ENCODE results near the gene RGS4.

Gene RGS4

GRCh38 chr1:163069142-163069541, at the start of gene RGS4:
TSS of gene RGS4 (plus strand) at chr1:163069361. CDS start at chr1:163069485, 124 bp downstream.
- no peak for DNase-seq (ENCODE audit: low read depth)

DNA sequence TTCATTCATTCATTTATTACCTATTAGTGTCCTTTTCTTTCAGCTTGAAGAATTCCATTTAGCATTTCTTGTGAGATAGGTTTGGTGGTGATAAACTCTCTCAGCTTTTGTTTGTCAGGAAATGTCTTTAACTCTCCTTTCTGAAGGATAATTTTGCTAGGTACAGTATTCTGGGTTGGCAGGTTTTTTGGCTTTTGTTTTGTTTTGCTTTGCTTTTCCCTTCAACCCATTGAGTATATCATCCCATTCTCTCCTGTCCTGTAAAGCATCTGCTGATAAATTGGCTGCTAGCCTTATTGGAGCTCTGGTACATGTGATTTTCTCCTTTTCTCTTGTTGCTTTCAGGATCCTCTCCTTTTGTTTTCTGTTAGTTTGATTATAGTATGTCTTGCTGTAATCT, 47.0 kb upstream of the RGS4 start:
- no peak for DNase-seq (ENCODE audit: low read depth)

DNA sequence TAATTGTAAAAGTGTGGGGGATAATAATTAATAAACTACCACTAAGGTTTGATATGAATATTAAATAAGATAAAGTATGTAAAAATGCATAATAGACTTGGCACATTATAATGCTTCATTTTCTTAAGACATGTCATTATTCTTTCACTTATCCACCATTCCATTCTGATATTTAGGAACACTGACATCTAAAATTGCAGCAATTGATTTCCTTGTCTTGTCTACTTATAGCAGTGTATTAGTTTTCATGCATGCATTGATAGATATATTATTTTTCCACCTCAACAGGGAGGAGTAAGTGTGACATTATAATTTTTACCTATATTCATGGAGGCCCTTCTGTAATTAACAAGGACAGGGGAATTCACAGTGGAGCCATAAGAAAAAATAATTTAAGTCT, 41.6 kb upstream of the RGS4 start:
- no peak for DNase-seq (ENCODE audit: low read depth)

GRCh38 chr1:163029901-163030300, 39.3 kb upstream of the RGS4 start:
- no peak for DNase-seq (ENCODE audit: low read depth)

GRCh38 chr1:163035446-163036249, 33.5 kb upstream of the RGS4 start:
- no peak for DNase-seq (ENCODE audit: low read depth)

GRCh38 chr1:163036671-163037070, 32.5 kb upstream of the RGS4 start:
- no peak for DNase-seq (ENCODE audit: low read depth)

GRCh38 chr1:163038928-163039706, 30.0 kb upstream of the RGS4 start:
- no peak for DNase-seq (ENCODE audit: low read depth)

DNA sequence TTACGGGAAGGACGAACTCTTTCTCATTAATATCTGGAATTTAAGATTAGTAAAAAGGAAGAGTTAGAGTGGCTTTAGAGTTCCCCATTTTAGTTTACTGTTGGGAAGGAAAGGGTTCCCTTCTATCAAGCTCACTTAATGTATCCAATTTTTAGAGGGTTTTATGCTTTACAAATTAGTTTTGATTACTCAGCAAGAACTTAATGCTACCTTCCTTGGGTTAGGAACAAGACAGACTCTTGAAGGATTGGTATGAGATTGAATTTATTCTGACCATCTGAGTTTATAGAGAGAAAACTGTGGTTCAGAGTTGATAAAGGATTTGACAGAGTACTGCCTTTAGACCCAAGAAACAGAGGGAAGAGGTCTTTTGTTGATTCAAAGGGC, 29.5 kb upstream of the RGS4 start:
- DNase-seq (ENCODE audit: low read depth) = no peak

- DNase-seq (ENCODE audit: low read depth) = no peak
Observed at GRCh38 chr1:163046071-163046470, 23.1 kb upstream of the RGS4 start.

DNA sequence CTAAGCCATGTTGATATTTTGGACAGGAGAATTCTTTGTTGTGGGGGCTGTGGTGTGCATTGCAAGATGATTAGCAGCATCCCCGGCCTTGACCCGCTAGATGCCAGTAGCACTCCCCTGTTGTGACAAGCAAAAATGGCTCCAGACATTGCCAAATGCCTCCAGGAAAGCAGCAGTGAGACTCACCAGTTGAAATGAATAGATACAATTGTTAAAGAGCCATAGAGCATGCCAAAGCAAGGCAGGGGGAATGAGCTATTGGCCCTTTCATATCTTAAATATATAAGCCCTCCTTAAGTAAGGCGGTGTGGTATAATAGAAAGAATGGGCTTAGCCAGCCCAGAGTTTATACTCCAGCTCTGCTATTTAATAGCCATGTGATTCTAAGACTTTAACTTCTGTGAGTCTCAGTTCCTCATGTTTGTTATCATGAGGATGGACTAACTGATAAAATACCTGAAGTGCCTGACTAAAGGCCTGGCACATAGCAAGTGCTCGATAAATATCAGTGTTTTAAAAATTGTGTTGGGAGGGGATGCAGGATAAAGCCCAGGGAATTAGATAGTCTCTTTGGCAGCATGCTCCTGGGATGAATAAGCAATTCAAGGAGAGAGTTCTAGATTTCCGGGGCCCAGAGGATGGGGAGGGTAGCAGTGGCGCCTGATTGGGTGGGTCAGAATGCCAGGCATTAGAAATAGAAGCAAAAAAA, 21.1 kb upstream of the RGS4 start:
- no peak for DNase-seq (ENCODE audit: low read depth)

GRCh38 chr1:163048869-163049268, 20.3 kb upstream of the RGS4 start:
- DNase-seq (ENCODE audit: low read depth) = no peak

- DNase-seq (ENCODE audit: low read depth) = no peak
Observed at GRCh38 chr1:163049296-163049695, 19.9 kb upstream of the RGS4 start.

- DNase-seq (ENCODE audit: low read depth) = no peak
Observed at GRCh38 chr1:163050496-163050895, 18.7 kb upstream of the RGS4 start.

DNA sequence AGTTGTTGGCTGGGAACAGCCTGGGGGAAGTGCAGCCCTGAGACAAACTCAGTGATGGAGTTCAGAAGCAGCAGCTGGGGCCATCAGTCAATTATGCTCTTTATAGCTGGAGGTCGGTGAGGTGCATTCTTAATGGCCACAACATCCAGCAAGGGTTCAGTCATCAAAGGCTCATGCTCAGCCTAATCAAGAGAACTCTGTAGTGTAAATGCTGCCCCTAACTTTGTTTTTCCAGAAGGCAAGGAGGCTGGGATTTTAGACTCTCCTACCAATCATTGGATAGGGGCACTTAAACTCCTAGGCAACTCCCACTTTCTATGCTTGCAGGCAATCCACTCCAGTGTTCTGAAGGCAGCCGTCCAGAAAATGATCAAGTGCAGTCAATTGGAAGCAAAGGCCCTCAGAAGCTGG, 15.0 kb upstream of the RGS4 start:
- no peak for DNase-seq (ENCODE audit: low read depth)

DNA sequence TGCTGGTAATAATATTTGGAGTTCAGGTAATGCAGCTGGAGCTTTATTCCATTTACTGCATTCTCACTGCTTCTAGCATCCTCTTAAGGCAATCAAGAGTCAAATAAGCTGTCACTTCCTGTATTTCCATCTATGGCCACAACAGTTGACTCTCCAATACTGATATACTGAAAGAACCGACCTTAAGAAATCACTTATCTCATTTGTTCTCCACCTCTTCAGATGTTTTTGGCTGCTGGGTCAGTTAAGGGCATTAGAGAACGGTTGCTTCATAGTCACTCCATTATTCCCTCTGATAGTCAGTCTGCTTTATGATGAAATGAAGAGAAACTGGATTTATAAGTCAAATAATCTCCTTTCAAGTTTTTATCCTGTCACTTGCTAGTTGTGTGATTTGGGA, 14.2 kb upstream of the RGS4 start:
- no peak for DNase-seq (ENCODE audit: low read depth)

GRCh38 chr1:163055531-163055930, 13.6 kb upstream of the RGS4 start:
- DNase-seq (ENCODE audit: low read depth) = no peak

- no peak for DNase-seq (ENCODE audit: low read depth)
Observed at GRCh38 chr1:163056831-163057230, 12.3 kb upstream of the RGS4 start.

DNA sequence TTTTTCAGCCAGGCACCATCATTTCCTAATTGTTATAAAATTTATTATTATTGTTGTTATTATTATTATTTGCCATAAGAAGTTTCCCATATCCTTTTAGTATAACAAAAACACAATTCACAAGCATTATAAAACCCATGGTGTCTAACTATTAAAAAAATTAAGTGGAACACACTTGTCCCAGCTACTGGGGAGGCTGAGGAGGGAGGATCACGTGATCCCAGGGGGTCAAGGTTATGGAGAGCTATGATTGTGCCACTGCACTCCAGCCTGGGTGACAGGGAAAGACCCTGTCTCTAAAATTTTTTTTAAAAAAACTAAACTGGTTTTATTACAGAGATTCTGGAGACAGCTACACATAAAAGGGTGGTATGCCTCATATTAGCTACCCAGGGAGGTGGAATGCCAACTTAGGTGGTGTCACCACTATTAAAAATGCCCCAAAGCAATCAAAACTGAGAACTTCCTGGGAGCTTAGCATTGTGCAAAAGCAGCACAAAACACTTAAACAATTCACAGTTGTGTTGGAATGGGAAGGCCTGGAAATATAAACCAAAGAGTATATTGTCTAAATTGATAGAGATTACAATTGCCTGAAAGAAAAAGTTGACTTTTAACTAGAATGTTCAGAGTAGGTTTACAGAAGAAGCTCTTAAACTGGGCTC, 8.7 kb upstream of the RGS4 start:
- DNase-seq (ENCODE audit: low read depth) = no peak

- DNase-seq (ENCODE audit: low read depth) = no peak
Observed at GRCh38 chr1:163063143-163063542, 6.0 kb upstream of the RGS4 start.

DNA sequence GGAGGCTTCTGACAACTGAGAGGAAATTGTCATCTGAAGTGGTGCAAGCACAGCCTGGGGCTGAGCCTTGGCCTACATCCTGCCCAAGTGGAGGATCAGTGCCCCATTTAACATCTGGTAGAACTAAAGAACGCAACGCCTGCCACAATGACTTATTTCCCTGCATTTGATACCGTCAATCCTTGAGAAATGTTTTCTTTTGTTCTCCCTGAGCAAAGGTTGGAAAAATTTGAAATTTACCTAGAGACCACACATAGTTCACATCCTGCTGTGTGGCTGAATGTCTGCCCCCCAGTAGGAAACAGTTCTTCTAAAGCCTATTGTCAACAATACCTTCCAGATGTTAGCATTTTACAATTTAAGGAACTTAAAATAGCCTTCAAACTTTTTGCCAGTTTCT, 5.6 kb upstream of the RGS4 start:
- DNase-seq (ENCODE audit: low read depth) = no peak

DNA sequence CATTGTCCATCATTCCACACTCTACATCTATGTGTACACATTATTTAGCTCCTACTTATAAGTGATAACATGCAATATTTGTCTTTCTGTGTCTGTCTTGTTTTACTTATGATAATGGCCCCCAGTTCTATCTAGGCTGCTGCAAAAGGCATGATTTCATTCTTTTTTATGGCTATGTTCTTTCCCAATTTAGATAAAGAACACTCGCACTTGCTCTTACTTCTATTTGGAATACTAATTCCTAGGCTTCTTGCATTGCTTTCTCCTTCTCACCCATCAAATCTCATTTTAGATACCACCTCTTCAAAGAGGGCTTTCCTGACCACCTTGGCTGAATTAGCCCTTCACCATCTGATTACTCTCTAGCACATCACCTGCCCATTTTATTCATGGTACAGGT, 3.0 kb upstream of the RGS4 start:
- no peak for DNase-seq (ENCODE audit: low read depth)

DNA sequence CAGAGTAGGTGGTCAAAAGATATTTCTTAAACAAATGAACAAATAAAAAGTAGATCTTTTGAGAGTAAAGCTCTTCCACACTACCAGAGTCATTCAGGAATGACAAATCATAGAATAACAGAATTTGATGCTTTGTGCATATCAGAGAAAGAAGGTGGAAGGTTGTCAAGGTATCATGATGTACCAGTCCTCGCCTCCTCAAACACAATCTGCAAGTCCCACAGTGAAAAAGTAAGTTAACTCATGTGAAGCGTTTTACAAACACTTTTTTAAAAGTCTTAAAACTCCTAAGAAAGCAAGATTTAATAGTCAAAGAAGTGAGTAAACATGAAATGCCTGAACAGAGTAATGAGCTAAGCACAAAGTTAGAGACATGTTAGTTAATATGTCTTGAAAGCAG, 2.5 kb upstream of the RGS4 start:
- no peak for DNase-seq (ENCODE audit: low read depth)
